ENCODE results near the gene TTYH1.
"Not testable (repeated sequence)": the region's sequence is repeated elsewhere in the genome, so short reads cannot be mapped to it uniquely, and the experiment has no call there.

The TTYH1 gene

DNA sequence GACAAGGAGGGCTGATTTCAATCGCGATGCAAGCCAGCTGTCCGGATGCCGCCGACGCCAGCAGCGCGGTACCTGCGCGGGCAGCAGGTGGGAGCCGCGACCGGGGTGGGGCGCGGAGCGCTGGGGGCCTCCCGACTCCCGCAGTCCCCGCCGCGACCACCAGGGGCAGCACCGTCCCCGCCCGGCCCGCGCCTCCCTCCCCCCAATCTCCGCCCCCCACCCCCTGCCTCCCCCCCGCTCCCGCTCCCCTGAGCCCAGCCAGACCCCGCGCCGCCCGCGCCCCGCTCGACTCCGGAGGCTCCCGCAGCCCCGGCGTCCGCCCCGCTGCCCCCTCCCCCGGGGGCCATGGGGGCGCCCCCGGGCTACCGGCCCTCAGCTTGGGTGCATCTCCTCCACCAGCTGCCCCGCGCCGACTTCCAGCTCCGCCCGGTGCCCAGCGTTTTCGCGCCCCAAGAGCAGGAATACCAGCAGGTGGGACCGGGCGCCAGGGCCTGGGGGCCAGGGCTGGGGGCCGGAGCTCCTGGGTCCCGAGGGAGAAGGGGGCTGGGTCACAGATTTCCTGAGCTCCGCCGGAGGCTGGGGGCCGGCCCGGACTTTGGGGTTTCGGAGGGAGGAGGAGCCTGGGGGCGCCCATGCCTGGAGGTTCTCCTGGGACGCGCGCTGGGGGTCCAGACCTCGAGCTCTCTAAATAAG lies at the start of gene TTYH1:
TTYH1 (plus strand) TSS at position 257 of the 693 bp plus-strand sequence; CDS start at position 346, 89 bp downstream.
- DNase-seq (ENCODE audit: low read depth): no peak

DNA sequence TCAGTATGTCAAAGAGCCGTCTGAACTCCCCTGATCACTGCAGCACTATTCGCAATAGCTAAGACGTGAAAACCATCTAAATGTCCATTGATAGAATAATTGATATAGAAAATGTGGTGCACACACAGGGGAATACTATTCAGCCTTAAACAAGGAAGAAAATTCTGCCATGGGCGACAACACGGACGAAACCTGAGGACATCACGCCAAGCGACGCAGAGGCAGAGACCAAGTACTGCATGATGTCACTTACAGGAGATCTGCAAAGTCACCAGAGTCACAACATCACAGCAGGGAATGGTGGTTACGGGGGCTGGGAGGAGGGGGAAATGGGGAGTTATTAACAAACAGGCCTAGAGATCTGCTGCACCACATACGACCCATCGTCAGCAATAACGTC lies 49.5 kb upstream of the TTYH1 start:
- not testable (repeated sequence) for DNase-seq (ENCODE audit: low read depth)

DNA sequence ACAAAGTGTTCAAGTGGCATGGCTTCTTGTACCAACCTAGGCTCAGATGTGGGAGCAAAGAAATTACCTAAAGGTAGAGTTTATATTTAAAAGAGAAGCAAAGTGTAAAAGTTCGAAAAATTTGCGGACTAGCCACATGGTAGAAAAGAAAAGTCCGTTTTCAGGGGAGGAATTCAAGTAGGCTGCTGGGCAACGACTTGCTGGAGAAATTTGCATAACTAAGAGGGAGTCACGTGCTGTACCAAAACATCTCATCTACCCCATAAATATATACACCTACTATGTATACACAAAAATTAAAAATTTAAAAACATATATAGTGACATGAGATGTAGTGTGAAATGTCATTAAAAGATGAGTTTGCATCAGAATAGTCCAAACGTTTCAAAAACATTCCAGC lies 48.5 kb upstream of the TTYH1 start:
- no peak for DNase-seq (ENCODE audit: low read depth)

DNA sequence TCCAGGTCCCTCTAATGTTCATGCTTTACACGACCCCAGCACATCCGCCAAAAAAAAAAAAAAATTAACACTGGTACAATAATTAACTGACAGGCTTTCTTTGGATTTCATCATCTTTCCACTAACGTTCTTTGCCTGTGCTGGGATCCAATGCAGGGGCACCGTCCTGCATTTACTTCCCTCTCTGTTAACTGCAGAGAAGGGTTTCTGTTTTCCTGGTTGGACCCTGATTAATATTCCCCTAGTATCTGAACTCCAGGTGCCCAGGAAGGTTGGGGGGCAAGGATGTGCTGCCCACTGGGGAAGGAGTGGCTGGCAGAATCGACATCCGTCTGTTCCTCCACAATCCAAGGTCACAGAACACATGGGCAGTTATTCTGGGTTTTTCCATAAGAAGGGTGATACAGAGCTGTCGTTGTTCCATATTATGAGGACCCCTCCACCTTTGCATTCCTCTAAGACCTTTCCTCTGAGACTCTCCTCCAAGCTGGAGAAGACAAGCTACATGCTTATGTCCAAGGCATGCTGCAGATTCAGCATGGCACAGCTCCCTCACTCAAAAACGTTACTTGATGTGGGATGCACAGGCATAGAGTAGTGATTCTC lies 46.1 kb upstream of the TTYH1 start:
- DNase-seq (ENCODE audit: low read depth): no peak

DNA sequence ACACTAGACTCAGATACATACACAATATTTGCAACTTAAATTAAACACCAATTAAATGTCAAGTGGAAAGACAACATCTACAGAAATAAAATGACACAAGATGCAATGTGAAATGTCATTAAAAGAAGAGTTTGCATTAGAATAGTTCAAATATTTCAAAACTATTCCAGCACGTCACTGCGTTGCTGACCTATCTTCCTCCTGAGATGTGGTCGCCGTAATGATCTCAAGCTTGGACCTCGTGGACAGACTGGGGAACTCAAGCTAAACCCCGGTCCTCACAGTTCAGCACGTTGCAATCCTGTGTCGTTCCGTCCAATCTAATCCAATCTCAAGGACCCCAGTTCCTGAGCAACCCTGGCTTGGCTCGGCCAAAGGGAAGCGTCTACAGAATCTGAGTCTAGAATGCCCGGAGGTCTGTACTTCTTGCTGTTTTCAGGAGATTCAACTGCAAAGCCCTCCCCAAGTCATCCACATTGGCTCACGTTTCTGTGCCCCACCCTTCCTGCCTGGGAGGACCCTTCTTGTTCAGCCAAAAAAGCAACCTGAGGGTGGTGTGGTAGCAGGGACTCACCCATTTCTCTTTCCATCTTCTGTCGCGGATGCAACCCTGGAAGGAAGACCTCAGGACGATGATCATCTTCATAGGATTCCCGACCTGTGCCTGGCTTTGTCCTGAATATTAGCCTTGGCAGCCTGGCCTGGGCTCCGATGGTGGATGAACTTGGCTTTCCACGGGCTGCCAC lies 45.4 kb upstream of the TTYH1 start:
- DNase-seq (ENCODE audit: low read depth): not testable (repeated sequence)

DNA sequence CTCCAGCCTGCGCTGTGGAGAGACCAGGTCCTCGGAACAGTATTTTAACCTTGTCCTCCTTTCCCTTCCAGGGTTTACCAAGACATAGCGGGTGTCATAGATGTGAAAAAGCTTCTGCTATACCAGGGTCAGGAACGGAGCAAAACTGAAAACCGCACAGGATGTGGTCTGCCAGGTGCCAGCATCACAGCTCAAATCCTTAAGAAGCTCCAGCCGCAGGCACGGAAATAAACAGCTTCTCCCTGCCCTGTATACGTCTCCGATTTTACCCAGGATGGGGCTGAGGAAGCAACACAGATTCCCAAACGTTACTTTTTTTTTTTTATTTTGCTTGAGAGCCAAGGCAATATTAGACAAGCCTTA lies 44.8 kb upstream of the TTYH1 start:
- not testable (repeated sequence) for DNase-seq (ENCODE audit: low read depth)

DNA sequence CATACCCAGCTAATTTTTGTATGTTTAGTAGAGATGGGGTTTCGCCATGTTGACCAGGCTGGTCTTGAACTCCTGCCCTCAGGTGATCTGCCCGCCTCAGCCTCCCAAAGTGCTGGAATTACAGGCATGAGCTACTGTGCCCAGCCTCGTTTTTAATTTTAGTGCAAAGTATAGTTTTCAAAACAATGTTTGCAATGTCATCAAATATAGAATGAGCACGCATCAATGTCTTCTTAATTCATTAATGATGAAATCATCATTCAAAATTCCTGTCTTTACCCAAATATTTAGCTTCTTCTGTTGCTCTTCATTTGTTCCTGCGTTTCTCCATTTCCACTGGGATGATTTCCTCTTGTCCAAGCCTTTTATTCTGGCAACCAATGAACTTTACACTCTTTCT lies 43.8 kb upstream of the TTYH1 start:
- not testable (repeated sequence) for DNase-seq (ENCODE audit: low read depth)

DNA sequence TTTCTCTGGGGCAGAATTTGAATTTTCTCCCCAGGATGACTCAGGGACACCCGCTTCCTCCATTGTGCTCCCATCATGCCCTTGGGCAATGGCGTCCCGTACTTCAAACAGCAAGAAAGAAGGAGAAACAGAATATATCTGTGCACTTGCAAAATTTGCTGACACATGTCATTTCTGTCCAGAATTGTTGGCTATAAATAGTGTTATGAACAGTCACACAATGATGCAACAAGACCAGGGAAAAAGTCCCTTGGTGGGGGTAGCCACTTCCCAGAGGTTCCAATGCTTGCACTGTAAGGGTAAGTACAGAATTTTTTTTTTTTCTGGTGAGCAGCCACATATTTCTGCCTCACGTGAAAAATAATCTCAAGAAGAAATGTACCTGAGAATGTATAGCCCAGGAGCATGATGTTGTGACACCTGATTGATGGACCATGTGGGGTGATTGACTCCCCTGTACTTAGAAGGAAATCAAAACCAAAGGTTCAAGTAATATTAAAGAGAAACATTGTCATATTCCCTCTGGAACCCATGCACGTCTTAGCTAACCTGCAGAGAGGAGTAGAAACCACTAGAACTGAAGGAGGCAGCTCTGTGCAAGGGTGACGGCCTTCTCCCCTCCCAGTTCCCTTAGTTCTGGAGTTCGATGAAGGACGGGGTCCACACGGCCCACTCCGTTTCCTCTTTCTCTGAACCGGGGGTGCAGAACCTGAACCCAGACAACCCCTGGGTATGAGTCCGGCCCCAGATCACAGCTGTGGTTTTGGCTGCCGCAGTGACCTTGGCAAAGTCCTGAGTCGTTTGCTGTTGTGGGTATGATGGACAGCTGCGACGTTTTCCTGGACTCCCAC lies 41.3 kb upstream of the TTYH1 start:
- DNase-seq (ENCODE audit: low read depth): no peak

DNA sequence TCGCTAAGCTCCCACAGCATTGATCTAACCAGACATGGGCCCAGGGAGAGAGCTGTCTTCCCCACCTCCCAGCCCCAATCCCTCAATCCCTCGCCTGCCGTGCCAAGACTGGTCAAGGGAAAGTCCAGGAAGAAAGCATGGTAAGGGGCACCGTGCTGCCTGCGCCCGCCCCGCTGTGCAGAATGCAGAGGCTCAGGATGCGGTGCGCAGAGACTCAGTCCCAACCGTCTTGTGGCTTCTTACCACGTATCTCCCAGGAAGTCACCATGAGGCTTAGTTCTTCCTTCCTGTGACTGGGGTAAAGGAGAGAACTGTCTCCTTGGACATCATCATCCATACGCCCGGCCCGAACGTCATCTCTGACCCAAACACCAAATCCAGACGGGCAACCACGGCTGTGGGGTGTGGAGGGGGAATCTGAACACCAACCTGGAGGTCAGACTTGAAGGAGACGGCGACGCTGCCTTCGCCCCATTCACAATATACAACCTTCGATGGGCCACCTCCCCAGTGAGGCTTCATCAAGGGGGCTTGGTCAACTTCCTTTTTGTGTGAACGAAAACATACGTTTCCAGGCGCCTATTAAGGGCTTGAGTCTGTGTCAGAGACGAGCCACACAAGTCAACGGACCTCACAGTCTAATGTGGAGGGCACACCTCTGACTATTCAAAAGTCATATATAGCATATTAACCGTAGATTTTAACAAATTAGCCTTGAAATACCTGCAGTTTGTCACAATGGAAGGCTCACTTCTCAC lies 39.9 kb upstream of the TTYH1 start:
- not testable (repeated sequence) for DNase-seq (ENCODE audit: low read depth)

DNA sequence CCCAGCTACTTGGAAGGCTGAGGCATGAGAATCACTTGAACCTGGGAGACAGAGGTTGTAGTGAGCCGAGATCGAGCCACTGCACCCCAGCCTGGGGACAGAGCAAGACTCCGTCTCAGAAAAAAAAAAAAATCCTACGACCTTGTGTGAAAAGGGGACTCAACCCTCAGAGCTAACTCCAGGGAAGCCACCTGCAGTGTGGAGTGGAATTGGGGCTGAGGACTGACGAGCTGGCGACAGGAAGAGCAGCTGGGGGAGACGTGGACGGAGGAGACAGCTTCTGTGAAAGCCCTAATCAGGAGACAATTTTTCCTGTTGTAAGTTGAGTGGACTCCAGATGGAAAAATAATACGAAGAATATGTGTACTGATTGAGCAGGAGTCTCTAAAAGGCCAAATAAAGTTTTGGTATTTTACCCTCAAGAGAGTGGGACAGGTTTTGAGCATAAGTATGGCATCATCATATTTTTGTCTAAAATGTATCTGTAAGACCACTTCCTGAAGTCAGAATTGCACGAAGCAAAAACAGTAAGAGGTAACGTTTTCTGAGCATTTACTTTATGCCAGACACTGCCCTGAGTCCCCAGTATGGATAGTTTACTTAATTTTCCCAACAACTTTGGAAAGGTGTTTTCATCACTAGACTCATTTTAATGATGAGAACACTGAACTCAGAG lies 38.5 kb upstream of the TTYH1 start:
- no peak for DNase-seq (ENCODE audit: low read depth)

DNA sequence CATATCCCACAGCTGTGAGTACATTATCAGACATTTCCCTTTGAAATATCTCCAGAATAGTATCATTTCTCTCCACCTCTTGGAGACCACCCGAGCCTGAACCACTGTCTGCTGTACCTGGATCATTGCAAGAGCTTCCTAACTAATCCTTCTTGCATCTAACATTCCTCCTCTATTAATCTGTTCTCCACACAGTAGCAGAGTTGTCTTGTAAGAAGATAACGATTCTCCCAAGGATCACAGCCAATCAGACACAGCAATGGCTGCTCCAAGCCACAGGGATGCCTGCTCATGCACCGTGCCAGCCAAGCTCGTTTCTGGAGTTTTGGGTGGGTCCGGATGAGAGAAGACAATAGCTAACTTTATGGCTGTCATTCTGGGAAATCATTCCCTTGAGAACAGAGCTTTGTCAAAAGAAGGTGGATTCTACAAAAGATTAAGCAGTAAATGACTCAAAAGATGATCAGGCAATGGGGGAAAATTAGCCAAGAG lies 36.0 kb upstream of the TTYH1 start:
- DNase-seq (ENCODE audit: low read depth): no peak

DNA sequence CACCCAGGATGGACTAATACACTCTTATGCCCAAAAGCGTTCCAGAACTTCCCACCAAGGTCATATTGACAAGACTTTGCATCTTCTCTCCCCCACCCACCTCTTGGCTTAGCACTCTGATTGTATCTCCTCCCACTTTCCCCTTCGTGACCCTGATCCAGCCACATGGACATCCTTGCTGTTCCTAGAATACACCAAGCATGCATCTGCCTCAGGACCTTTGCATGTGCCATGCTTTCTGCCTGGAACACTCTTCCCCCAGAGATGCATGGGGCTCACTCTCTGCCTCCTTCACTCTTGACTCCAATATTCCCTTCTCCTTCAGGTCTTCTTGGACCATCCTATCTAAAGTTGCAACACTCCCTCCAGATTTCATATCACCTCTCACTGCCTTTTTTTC lies 34.4 kb upstream of the TTYH1 start:
- no peak for DNase-seq (ENCODE audit: low read depth)

DNA sequence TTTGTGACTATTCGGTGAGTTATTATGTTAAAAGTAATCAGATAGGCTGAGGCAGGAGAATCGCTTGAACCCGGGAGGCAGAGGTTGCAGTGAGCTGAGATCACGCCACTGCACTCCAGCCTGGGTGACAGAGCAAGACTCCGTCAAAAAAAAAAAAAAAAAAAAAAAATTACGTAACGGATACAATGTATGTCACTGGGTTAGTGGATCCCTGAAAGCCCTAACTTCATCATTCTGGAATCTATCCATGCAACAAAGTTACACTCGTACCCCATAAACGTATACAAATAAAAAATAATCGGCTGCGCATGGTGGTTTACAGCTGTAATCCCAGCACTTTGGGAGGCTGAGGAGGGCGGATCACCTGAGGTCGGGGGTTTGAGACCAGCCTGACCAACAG lies 33.2 kb upstream of the TTYH1 start:
- DNase-seq (ENCODE audit: low read depth): not testable (repeated sequence)

DNA sequence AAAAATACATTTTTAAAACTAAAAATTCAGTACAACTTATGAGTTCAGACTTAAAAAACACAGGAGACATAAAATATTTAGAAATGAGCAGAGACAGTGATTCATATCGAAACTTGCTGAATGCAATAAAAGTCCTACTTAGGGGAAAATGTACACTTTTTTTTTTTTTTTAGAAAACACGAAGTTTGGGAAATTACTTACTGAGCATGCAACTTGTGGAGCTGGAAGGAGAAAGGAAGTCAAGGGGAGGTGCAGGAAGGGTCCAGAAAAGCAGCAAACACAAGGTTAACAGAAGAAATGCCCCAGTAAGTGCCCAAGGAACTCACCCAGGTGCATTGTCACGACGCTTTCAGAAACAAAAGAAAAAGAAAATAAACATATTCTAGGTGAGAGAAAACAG lies 31.9 kb upstream of the TTYH1 start:
- no peak for DNase-seq (ENCODE audit: low read depth)

DNA sequence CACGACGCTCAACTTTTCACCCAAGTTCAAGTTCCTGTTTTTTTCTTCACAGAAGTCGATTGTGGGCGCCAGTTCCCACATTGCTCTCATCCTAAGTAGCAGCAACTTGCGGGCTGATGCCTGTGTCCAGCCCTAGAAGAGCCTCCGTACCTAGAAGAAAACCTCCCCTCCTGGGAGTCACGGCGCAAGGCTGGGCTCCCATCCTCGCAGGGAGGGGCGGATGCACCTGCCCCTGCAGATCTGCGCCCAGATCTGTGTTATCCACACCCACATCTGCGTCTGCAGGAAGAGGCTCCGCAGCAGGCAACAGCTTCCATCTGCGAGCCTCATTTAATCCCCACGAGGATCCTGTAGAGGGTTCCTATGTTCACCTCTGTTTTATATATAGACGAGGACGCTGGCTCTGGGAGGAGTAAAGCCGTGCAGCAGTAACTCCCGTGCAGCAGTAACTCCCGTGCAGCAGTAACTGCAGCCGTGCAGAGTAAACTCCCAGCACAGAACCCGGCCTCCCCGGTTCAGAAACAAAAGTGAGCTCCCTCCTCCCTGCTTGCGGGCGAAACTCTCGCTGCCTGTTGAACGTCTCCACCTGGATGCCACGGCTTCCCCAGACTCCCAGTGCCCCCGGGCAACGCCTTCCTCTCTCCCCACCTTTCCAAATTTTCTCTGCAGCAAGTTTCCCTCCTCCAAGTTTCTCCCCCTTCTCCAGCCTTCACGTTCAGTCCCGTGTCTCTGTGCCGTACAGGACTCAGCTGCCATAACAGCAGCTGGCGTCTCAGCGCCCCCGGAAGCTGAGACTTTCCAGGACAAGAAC lies 27.1 kb upstream of the TTYH1 start:
- DNase-seq (ENCODE audit: low read depth): no peak

DNA sequence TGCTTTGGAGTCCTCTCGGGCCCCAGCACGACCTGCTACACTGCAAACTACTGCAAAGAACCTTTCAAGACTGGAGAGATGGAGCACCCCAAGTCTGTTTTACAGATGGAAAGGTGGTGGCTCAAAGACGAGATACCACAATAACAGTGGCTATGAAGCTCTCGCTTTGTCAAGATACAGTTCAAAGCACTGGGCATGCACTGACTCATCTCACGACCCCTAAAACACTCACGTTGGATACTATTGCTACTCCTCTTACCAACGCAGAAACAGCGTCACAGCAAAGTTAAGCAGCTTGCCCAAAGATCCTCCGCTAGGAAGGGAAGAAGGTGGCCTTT lies 26.5 kb upstream of the TTYH1 start:
- DNase-seq (ENCODE audit: low read depth): no peak

DNA sequence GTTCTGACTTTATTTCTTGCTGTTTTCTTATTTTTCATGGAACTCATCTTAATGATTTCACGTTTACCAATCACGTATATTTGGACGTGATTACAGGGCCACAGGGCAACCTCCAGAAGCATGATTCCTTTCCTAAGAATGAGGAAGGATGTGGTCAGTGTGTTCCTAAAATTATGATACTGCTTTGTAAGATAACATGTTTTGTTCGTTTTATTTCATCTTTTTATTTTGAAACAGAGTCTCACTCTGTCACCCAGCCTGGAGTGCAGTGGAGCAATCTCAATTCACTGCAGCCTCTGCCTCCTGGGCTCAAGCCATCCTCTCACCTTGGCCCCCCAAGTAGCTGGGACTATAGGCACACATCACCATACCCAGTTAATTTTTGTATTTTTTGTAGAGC lies 25.7 kb upstream of the TTYH1 start:
- no peak for DNase-seq (ENCODE audit: low read depth)

DNA sequence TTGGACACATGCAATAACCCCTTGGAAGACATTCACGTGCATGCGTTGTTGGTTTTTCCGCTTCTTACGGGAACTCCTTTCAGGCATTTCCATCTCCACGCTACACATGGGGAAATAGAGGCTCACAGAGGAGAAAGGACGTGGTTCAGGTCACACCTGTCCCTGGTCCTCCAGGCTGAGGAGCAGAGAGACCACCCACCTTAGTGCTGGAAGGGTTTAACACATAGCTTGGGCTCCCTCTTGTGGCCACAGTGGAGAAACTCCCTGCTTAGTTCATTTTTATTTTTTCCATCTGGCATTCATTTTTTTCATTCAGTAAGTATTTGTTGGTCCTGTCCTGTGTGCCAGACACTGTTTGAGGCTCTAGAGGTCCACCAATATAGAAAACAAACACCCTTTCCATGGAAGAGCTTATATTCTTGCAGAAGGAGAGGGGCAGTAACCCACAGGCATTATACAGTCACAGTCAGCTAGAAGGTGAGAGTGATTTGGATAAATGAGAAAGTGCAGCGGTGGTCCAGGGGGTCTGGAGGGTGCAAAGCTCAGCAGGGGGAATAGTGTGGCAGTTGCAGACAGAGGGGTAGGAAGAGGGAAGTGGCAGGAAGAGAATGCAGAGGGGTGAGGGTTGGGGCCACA lies 24.2 kb upstream of the TTYH1 start:
- peak; percentile 23 for DNase-seq (ENCODE audit: low read depth)

DNA sequence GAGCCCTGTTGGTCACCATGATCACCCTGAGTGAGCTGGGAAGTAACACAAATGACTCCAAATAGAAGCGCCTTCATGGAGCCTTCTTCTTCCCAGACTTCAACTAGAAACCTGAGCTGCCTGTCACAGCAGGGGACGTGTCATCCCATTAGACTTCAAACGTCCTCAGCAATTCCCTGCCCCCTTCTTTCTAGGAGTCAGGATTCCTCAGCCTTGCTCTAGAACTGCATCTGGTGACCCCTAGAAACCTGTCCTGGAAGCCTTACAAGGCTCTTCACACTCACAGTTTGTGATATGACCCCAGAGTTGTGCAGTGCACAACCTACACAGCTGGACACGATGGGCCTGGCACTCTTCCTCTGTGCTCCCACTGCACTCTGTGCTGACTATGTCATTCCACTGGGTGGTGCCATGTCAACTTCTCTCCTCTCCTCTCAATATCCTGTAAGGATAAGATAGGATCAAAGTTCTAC lies 23.6 kb upstream of the TTYH1 start:
- no peak for DNase-seq (ENCODE audit: low read depth)

DNA sequence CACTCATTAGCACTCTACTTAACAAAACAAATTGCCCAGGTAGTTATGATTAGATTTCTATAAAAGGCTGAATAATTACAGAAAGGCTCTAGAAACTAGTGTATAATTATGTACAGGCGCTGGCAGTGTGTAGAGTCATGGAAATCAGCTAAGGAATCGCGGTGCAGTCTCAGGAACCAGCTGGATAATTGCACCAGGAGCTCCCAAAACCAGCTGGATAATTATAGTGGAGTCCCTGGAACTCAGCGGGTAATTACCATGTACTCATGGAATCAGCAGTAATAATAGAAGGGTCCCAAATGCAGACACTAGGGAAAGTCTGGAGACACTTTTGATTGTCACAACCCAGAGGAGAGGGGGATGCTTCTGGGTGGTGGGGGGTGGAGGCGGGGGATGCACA lies 23.2 kb upstream of the TTYH1 start:
- DNase-seq (ENCODE audit: low read depth): no peak

Measured in non-pigmented ciliary epithelial cell (primary cell).